Subcutaneous adipose tissue (tissue), 4 donors: ENCODE results near the gene ERBB4. TPM values are rescaled to one million over a fixed set of nuclear protein-coding genes. Genes with fewer than 3 reads are reported as not detected.

Experiments used
- total RNA-seq, 4 donors: library from RNA; depleted of rRNA; stranded (reverse); fragments of >200 nt; gene quantifications; one replicate each; pipeline ENCODE4 v1.1.0, GENCODE V29; 2016
- TF ChIP-seq, protein P1 (sequence below): fragments of 450-650 bp; IDR thresholded peaks from one replicate; pipeline ENCODE4 v1.5.1; 2016; ENCODE audit warnings: low read depth, mild to moderate bottlenecking, control low read depth, antibody characterized with exemption, moderate library complexity

The ERBB4 gene
- total RNA-seq, 4 donors from 2014 or later, result 0.17 to 1.5 (median 0.71) TPM

DNA sequence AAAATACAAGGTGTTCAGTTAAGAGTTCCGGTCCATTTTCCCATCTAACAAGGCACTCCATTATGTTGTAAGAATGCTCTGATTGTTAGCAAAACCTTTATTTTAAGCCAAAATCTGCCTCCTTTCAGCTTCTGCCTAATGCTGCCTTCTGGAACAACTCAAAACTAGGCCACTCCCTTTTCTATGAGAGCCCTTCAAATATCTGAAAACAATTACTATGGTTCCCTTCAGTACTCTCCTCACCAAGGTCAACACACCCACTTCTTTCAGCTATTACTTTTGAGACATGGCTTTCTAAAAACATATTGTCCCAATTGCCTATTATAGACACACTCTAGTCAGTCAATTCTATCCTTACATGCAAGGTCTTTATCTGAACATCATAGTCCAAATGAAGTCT lies 429.4 kb downstream of the ERBB4 start:
- TF ChIP-seq, protein P1, sequence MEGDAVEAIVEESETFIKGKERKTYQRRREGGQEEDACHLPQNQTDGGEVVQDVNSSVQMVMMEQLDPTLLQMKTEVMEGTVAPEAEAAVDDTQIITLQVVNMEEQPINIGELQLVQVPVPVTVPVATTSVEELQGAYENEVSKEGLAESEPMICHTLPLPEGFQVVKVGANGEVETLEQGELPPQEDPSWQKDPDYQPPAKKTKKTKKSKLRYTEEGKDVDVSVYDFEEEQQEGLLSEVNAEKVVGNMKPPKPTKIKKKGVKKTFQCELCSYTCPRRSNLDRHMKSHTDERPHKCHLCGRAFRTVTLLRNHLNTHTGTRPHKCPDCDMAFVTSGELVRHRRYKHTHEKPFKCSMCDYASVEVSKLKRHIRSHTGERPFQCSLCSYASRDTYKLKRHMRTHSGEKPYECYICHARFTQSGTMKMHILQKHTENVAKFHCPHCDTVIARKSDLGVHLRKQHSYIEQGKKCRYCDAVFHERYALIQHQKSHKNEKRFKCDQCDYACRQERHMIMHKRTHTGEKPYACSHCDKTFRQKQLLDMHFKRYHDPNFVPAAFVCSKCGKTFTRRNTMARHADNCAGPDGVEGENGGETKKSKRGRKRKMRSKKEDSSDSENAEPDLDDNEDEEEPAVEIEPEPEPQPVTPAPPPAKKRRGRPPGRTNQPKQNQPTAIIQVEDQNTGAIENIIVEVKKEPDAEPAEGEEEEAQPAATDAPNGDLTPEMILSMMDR, result no peak

DNA sequence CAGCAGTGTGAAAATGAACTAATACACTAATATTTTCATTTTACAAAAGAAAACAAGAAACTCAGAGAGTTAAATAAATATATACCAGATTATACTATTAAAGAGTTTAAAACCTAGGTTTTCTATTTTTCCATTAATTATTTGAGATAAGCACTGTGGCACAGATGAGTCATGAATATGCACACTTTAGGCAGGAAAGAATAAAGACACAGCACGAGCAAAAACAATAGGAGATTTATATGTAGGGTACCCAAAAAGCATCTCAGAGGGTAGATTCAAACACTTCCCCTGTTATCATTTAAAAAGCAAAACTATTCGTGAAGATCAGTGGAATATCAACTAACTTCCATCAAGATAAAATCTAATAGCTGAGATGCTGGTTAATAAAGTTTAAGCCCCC lies 430.6 kb downstream of the ERBB4 start:
- TF ChIP-seq, protein P1, result no peak

DNA sequence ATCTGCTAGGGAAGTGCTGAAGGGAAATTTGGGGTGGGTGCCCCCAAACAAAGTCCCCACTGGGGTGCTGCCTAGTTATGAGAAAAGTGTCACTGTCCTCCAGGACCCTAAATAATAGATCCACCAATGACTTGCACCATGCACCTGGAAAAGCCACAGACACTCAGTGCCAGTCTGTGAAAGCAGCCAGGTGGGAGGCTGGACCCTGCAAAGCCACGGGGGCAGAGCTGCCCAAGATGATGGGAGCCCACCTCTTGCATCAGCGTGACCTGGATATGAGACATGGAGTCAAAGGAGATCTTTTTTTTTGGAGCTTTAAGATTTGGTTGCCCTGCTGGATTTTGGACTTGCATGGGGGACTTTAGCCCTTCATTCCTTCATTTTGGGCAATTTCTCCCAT lies 431.6 kb downstream of the ERBB4 start:
- TF ChIP-seq, protein P1, result no peak

DNA sequence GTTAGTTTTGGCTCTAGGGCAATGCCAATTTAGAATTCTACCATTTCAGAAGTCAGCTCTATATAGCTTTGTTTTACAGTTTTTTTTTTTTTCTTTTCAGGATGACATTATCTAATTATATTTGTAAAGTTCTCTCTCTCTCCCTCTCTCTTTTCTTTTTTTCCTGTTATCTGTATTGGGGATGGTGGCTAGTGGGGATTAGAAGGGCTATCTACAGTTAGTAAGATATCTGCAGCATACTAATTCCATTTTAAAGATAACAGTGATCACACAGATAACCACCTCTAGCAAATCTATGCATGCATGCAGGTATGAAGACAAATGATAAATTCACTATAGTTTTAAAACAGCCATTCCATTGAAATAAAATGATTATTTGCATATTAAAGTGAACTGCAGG lies 438.9 kb downstream of the ERBB4 start:
- TF ChIP-seq, protein P1, result no peak

DNA sequence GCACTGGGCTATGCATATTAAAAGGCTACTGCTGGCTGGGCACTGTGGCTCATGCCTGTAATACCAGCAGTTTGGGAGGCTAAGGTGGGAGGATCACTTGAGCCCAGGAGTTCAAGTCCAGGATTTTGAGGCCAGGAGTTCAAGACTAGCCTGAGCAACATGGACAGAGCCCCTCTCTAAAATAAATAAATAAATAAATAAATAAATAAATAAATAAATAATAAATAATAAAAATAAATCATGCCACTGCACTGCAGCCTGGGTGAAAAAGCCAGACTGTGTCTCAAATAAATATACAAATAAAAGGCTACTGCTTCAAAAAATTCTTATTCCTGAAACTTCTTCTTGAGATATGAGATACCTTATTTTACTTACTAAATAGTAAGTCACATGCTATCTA lies 439.6 kb downstream of the ERBB4 start:
- TF ChIP-seq, protein P1, result no peak

DNA sequence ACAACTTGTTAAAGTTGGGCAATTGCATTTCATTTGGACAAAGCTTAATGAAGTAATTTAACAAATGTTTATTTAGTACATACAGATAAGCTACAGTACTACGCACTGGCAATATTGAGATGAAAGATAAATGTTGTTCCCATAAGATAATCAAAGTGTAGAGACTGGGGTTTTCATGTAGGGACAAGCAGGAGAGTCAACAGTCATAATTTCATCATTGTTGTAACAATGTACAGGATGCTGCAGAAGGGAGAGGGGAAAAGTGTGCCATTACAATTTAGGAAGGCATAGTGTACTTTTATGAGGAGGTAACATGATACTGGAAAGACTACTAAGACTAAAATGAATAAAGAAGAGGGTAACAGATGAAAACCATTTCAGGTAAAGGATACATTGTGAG lies 441.6 kb downstream of the ERBB4 start:
- TF ChIP-seq, protein P1, result no peak

DNA sequence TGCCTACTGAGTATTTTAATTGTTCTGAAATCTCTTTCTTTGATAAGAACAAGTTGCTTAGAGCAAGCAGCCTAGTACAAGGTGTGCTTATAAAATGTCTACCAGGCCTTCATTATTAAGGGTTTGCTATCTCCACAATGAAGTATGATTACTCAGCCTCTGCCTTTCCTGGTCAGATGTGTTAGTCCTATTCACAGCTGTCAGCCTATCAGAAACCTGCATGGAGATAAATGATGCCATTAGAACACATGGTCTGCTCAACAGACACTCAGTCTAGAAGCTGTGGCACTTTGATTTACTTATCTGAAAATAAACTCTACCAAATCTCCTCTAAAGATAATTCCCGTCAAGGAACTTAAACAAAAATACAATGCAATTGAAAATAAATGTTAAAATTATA lies 448.7 kb downstream of the ERBB4 start:
- TF ChIP-seq, protein P1, result no peak

DNA sequence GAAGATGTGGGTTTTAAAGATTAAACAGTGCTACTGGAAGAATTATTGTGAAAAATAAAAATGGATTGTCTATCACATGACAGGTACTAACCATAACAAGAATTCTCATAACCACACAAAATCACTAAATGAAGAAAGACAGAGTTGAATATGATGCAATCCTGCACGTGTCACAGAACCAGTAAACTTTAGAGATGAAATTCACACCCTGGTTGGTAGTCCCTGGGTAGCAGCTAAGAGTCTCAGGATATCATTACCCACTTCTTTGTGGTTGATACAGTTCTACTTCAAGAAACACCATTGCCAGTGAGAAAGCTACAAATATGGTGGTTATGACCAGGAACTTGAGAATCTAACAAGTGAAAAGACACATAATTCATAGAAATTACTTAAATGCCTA lies 450.2 kb downstream of the ERBB4 start:
- TF ChIP-seq, protein P1, result no peak
